ENCODE data around the gene LGALSL. TPM values are rescaled to one million over a fixed set of nuclear protein-coding genes. Genes with fewer than 3 reads are reported as not detected.

LGALSL gene
- total and polyA plus RNA-seq, 2 of the 13 experiments (the other 11 are each of a cell fraction or from before 2014, with no cell fraction given), result 15.4 to 20.0 TPM

GRCh38 chr2:64478502-64479230 lies 24.7 kb downstream of the LGALSL start:
- WGBS (ENCODE audit: low lambda C conversion rate), result 54% methylated on average over 3 of the region's 3 CpGs
- Histone ChIP-seq H3K9ac (ENCODE audit: insufficient read depth, low read depth, low read length) (no peak overlapping the region), H3K4me2 (ENCODE audit: low read depth, low read length) (no peak overlapping the region), H3K9me3 (ENCODE audit: low read length) (no peaks in the 10 kb centered on the region), H3K27ac (ENCODE audit: extremely low read length, insufficient read depth, low read length) (no peak overlapping the region), H2AFZ (ENCODE audit: low read length) (no peak overlapping the region), H3K4me1 (ENCODE audit: insufficient read depth, low read length) (0 out of 2 replicates have a peak, but pooled peaks cover 6% of the 10 kb centered on the region), H3K27me3 (ENCODE audit: control insufficient read depth in 1 of 2, insufficient read depth in 2 of 2, low read length in 2 of 2) (peaks cover 0 to 12% of the 10 kb centered on the region in 2 experiments; a peak in 2 of 5 replicates), H3K36me3 (replicated peaks in 1 of 2; ENCODE audit: control insufficient read depth in 1 of 2, insufficient read depth in 2 of 2, low read length in 2 of 2) (no peaks in the 10 kb centered on the region), H3K79me2 (ENCODE audit: insufficient read depth, low read length) (no peaks in the 10 kb centered on the region), H3K4me3 (replicated peaks in 1 of 3; ENCODE audit: insufficient read depth in 1 of 3, low read depth in 2 of 3, low read length in 3 of 3) (no peak overlapping the region), H4K20me1 (ENCODE audit: insufficient read depth, low read length) (no peaks in the 10 kb centered on the region)
- BruUV-seq (replicated peaks), result no TSS peak
- DNase-seq (ENCODE audit: low spot score), result no peak
- ATAC-seq, result no peak
- ChIA-PET POLR2A (no interaction called here), CTCF (ENCODE audit: low intra/inter-chr PET ratio, low total read pairs) (no interaction called here)
- TF ChIP-seq TRIM24 (CRISPR knock-in tag; IDR thresholded peaks at IDR 0.05) (no peak), SRSF9 (IDR thresholded peaks at IDR 0.05; ENCODE audit: borderline replicate concordance, insufficient read depth, low read depth, low read length, poor library complexity, severe bottlenecking) (no peak), ZNF354B (CRISPR knock-in tag; IDR thresholded peaks at IDR 0.05) (no peak)
- in situ Hi-C loops (cut with HindIII; ENCODE audit: extremely low pct_ligation_motif_present, low pct_unique_long_range_greater_than_20kb) (no loop called here), intact Hi-C loops (cut with micrococcal nuclease; ENCODE audit: unreplicated experiment) (no loop called here)
- FAIRE-seq, result no peak

GRCh38 chr2:64479259-64480117 lies 25.5 kb downstream of the LGALSL start:
- Histone ChIP-seq H3K9ac (ENCODE audit: insufficient read depth, low read depth, low read length) (no peak overlapping the region), H3K4me1 (ENCODE audit: insufficient read depth, low read length) (0 out of 2 replicates have a peak, but pooled peaks cover 6% of the 10 kb centered on the region), H3K27me3 (ENCODE audit: control insufficient read depth in 1 of 2, insufficient read depth in 2 of 2, low read length in 2 of 2) (peaks cover 0 to 12% of the 10 kb centered on the region in 2 experiments; a peak in 2 of 5 replicates), H3K9me3 (ENCODE audit: low read length) (no peaks in the 10 kb centered on the region), H2AFZ (ENCODE audit: low read length) (no peak overlapping the region), H3K4me2 (ENCODE audit: low read depth, low read length) (no peak overlapping the region), H3K27ac (ENCODE audit: extremely low read length, insufficient read depth, low read length) (no peak overlapping the region), H4K20me1 (ENCODE audit: insufficient read depth, low read length) (no peaks in the 10 kb centered on the region), H3K4me3 (replicated peaks in 1 of 3; ENCODE audit: insufficient read depth in 1 of 3, low read depth in 2 of 3, low read length in 3 of 3) (no peak overlapping the region), H3K79me2 (ENCODE audit: insufficient read depth, low read length) (no peaks in the 10 kb centered on the region), H3K36me3 (replicated peaks in 1 of 2; ENCODE audit: control insufficient read depth in 1 of 2, insufficient read depth in 2 of 2, low read length in 2 of 2) (no peaks in the 10 kb centered on the region)
- FAIRE-seq (no peak), ATAC-seq (peak; percentile 50), DNase-seq (ENCODE audit: low spot score) (no peak)
- ChIA-PET POLR2A (interaction anchor here (1.2 kb wide), 1 partner anchor 26 kb away, joined by 3 read pairs; no protein-coding TSS in a partner anchor), CTCF (ENCODE audit: low intra/inter-chr PET ratio, low total read pairs) (no interaction called here)
- BruUV-seq (replicated peaks), result no TSS peak
- TF ChIP-seq ZSCAN31 (CRISPR knock-in tag; IDR thresholded peaks at IDR 0.05; ENCODE audit: low read depth), result peak; percentile 91
- no peak for TF ChIP-seq CEBPG (CRISPR knock-in tag; IDR thresholded peaks at IDR 0.05)
- 58% methylated on average over 10 of the region's 10 CpGs for WGBS (ENCODE audit: low lambda C conversion rate)
- intact Hi-C loops (cut with micrococcal nuclease; ENCODE audit: unreplicated experiment), result no loop called here
- in situ Hi-C loops (cut with HindIII; ENCODE audit: extremely low pct_ligation_motif_present, low pct_unique_long_range_greater_than_20kb), result loop anchor here (10.0 kb wide), 1 partner anchor 425 kb away; no protein-coding TSS in a partner anchor
